NT2/D1 (cell line): ENCODE data around the gene TENT5A.

ENCODE experiments used
- SUZ12 ChIP-seq: IDR thresholded peaks from 2 replicates; pipeline ENCODE4 v1.6.1; 2011; ENCODE audit not compliant: insufficient read length, insufficient read depth; ENCODE audit errors: extremely low read depth
- YY1 ChIP-seq: IDR thresholded peaks from 2 replicates; pipeline ENCODE4 v1.6.1; 2011; ENCODE audit not compliant: insufficient read length, insufficient read depth

DNA sequence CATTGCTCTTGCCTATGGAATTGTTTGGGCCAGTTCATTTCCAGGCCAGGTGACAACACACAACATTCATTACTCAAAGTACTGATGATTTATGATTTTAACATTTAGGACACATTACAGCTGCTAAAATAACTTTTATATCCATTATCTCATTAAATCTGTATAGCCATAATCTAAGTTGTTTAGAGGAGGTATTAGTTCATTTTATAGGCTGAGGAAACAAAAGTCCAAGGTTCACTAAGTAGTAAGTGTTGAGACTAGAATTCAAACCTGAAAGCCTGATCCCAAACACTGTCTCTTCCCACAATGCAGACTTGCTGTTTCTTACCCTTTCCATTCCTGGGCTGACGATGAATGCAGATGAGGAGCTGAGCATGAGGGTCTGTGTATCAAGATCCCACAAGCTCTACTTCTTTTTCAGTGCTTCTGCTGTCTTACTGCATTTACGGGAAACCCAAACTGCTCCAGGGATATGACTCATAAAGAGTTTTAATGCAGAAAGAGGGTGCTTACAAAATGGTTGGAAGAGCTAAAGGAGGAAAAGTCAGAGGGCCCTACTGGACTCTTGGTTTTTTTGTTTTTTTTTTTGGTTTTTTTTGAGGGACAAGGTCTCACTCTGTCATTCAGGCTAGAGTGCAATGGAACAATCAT, 17.9 kb downstream of the TENT5A start:
- no peak for TF ChIP-seq SUZ12
- TF ChIP-seq YY1 = no peak
